GM12878 (cell line): Measurements from ENCODE around the gene BDKRB2. TPM values are rescaled to one million over a fixed set of nuclear protein-coding genes. Genes with fewer than 3 reads are reported as not detected.

Experiments
- ATAC-seq: fragments of 200-7000 bp; cut with Tn5 transposase; 3 replicates; pipeline ENCODE4 v1.9.1; 2020; ENCODE audit warnings: mild to moderate bottlenecking, moderate library complexity
- BruUV-seq: library from RNA; stranded (reverse); fragments of 400-500 nt; replicated peaks from 2 replicates; lab custom pipeline; 2021; lab: Mats Ljungman, UMichigan
- CTCF ChIA-PET: fragments of 300-600 bp; sonication (Branson Sonifier 250); formaldehyde crosslinking; extraction: SDS; loops from one replicate; lab custom pipeline; 2021; ENCODE audit warnings: inconsistent platforms; lab: Yijun Ruan, JAX
- POLR2A ChIA-PET: fragments of 350-600 bp; formaldehyde crosslinking; extraction: SDS; loops from one replicate; lab custom pipeline; 2021; ENCODE audit warnings: inconsistent platforms; lab: Charles Lee
- RAD21 ChIA-PET: fragments of 300-600 bp; sonication (Branson Sonifier 250); formaldehyde crosslinking; loops from one replicate; lab custom pipeline; 2023; ENCODE audit warnings: antibody characterized with exemption; ENCODE audit not compliant: unreplicated experiment; lab: Charles Lee
- SMC1A ChIA-PET: fragments of 300-600 bp; sonication (Branson Sonifier 250); formaldehyde crosslinking; loops from one replicate; lab custom pipeline; 2023; ENCODE audit not compliant: unreplicated experiment, uncharacterized antibody; lab: Charles Lee
- DNase-seq: peaks from one replicate; pipeline ENCODE4 v3.0.0-alpha.2; 2011; ENCODE audit warnings: low read depth, low spot score
- FAIRE-seq: peaks from 3 replicates; lab custom pipeline; 2011; peaks lifted over from hg19 to GRCh38; lab: Jason Lieb, UNC
- H2AFZ ChIP-seq: 2 replicates; pipeline ENCODE4 v1.6.0; 2011; ENCODE audit warnings: low read depth, low read length, control low read depth; ENCODE audit not compliant: control insufficient read depth
- H3K27ac ChIP-seq: 2 replicates; pipeline ENCODE4 v1.5.1; 2011; ENCODE audit warnings: control low read depth; ENCODE audit not compliant: control insufficient read depth, insufficient read depth
- H3K27me3 ChIP-seq, 2 experiments: replicated peaks in 1 of 2; 2 replicates each; pipeline versions ENCODE4 v1.6.0 to v1.6.1; 2011; ENCODE audit warnings: low read length in 1 of 2; ENCODE audit not compliant: control insufficient read depth in 2 of 2, insufficient read depth in 2 of 2
- H3K36me3 ChIP-seq, 2 experiments: 2 replicates each; pipeline ENCODE4 v1.5.1; 2011; ENCODE audit warnings: low read length in 1 of 2; ENCODE audit not compliant: control insufficient read depth in 2 of 2, insufficient read depth in 2 of 2
- H3K4me1 ChIP-seq: 2 replicates; pipeline ENCODE4 v1.6.1; 2011; ENCODE audit warnings: mild to moderate bottlenecking, low read length, moderate library complexity, mixed read lengths; ENCODE audit not compliant: control insufficient read depth, insufficient read depth
- H3K4me2 ChIP-seq: 2 replicates; pipeline ENCODE4 v1.6.0; 2011; ENCODE audit warnings: control low read depth; ENCODE audit not compliant: control insufficient read depth, insufficient read depth
- H3K4me3 ChIP-seq: fragments of 200-600 bp; sonication (generic); 2 replicates; pipeline ENCODE4 v1.5.1; 2016
- H3K79me2 ChIP-seq: 2 replicates; pipeline ENCODE4 v1.6.0; 2011; ENCODE audit warnings: low read length; ENCODE audit not compliant: control insufficient read depth, insufficient read depth
- H3K9ac ChIP-seq: 2 replicates; pipeline ENCODE4 v1.8.0; 2011; ENCODE audit warnings: low read length, control low read depth, mixed read lengths; ENCODE audit not compliant: control insufficient read depth, insufficient read depth
- H3K9me3 ChIP-seq: replicated peaks from 3 replicates; pipeline ENCODE4 v1.5.1; 2011; ENCODE audit warnings: mild to moderate bottlenecking, low read length; ENCODE audit not compliant: control insufficient read depth, insufficient read depth
- H4K20me1 ChIP-seq: 2 replicates; pipeline ENCODE4 v1.6.0; 2011; ENCODE audit not compliant: control insufficient read depth, insufficient read depth
- ATF2 ChIP-seq: IDR thresholded peaks from 2 replicates; pipeline ENCODE4 v1.6.1; 2012; ENCODE audit warnings: low read length, inconsistent platforms
- CEBPZ ChIP-seq: fragments of 150-350 bp; IDR thresholded peaks from 2 replicates; pipeline ENCODE4 v1.6.1; 2016; ENCODE audit warnings: low read depth, low read length
- IRF4 ChIP-seq: IDR thresholded peaks from 2 replicates; pipeline ENCODE4 v1.6.1; 2011; ENCODE audit warnings: low read depth, low read length
- NR2C1 ChIP-seq: fragments of 450-650 bp; IDR thresholded peaks from 2 replicates; pipeline ENCODE4 v1.6.1; 2017; ENCODE audit warnings: antibody characterized with exemption, mild to moderate bottlenecking, moderate library complexity
- SREBF2 ChIP-seq: IDR thresholded peaks from 2 replicates; pipeline ENCODE4 v1.6.1; 2012; ENCODE audit warnings: mild to moderate bottlenecking, low read length
- SUPT20H ChIP-seq: IDR thresholded peaks from 2 replicates; pipeline ENCODE4 v1.6.1; 2011; ENCODE audit warnings: low read depth, mild to moderate bottlenecking, low read length, moderate library complexity, borderline replicate concordance; ENCODE audit not compliant: control insufficient read depth
- ZBTB33 ChIP-seq: fragments of 450-650 bp; IDR thresholded peaks from 2 replicates; pipeline ENCODE4 v1.6.1; 2017; ENCODE audit warnings: mild to moderate bottlenecking
- WGBS: methylation state at CpG from one replicate; pipeline ENCODE4 v1.1.6; 2016; ENCODE audit warnings: low lambda C conversion rate; ENCODE audit not compliant: insufficient replicate concordance, insufficient coverage; ENCODE audit errors: missing lambda C conversion rate; 5-methylcytosine and 5-hydroxymethylcytosine counted together
- in situ Hi-C: fragments of 300-500 bp; cut with MboI; formaldehyde crosslinking; loops from 9 replicates; pipeline ENCODE4 v1.14.3; 2018; ENCODE audit warnings: mixed read lengths
- intact Hi-C: fragments of 100-400 bp; cut with micrococcal nuclease; formaldehyde crosslinking; loops from one replicate; pipeline ENCODE4 v1.14.2; 2022; ENCODE audit not compliant: unreplicated experiment
- polyA plus RNA-seq, 11 experiments: library from polyadenylated mRNA; depleted of rRNA in 4 of 11; unstranded in 6 of 11; stranded (reverse) in 5 of 11; fragments of >200 nt; fragmentation: Nextera tagmentation in 4 of 11; fragmentation: Illumina TruSeq in 1 of 11; extraction: Ambion mirVana in 4 of 11; extraction: Trizol in 1 of 11; gene quantifications; 1 replicate in 1 of 11; 2 replicates in 10 of 11; pipeline versions ENCODE4 v1.2.1 to v1.2.3, GENCODE V29; 2011 to 2016; ENCODE audit warnings: inconsistent platforms in 2 of 11, missing spikeins in 2 of 11, low read depth in 1 of 11
- total RNA-seq, 4 experiments: library from RNA; depleted of rRNA in 3 of 4; stranded (reverse); fragments of >200 nt in 3 of 4; fragmentation: Illumina TruSeq in 1 of 4; extraction: Trizol in 1 of 4; gene quantifications; 2 replicates each; pipeline versions ENCODE4 v1.2.1 to v1.2.3, GENCODE V29; 2013 to 2021
- TF ChIP-seq, protein P1 (sequence below): fragments of 450-650 bp; IDR thresholded peaks from 2 replicates; pipeline ENCODE4 v1.6.1; 2017; ENCODE audit warnings: mild to moderate bottlenecking, low read depth, inconsistent platforms; ENCODE audit not compliant: poor library complexity, severe bottlenecking
- TF ChIP-seq, protein P2 (sequence below): IDR thresholded peaks from 2 replicates; pipeline ENCODE4 v1.6.1; 2012; ENCODE audit warnings: improper control_type of control experiment, low read depth, low read length; ENCODE audit not compliant: insufficient replicate concordance

Gene BDKRB2
- total and polyA plus RNA-seq, 10 of the 15 experiments (the other 5 are each of a cell fraction or from before 2014, with no cell fraction given) = 0.08 TPM; not detected in 9

- no peaks in the 10 kb centered on the region for H3K79me2 ChIP-seq
- no peak overlapping the region for H3K27ac ChIP-seq
- no peak overlapping the region for H3K9ac ChIP-seq
- no peaks in the 10 kb centered on the region; the same call in 1 of the 2 replicates for H3K4me1 ChIP-seq
- ChIA-PET RAD21 (interaction anchor here (0.8 kb wide), 1 partner anchor 59 kb away, joined by 3 read pairs; no protein-coding TSS in a partner anchor), SMC1A (no interaction called here), CTCF (no interaction called here), POLR2A (no interaction called here)
- H2AFZ ChIP-seq = no peak overlapping the region
- in situ Hi-C loops = no loop called here
- H3K36me3 ChIP-seq = no peaks in the 10 kb centered on the region
- FAIRE-seq (no peak), DNase-seq (no peak), ATAC-seq (no peak)
- H3K9me3 ChIP-seq = peaks cover 2% of the 10 kb centered on the region; the same call in 1 of the 3 replicates
- no TSS peak for BruUV-seq
- H4K20me1 ChIP-seq = no peaks in the 10 kb centered on the region
- H3K4me3 ChIP-seq = no peak overlapping the region
- 51% methylated on average over 4 of the region's 4 CpGs for WGBS
- peaks cover 2 to 3% of the 10 kb centered on the region in 2 experiments; a peak in 2 of 4 replicates for H3K27me3 ChIP-seq
- intact Hi-C loops = no loop called here
- no peak overlapping the region for H3K4me2 ChIP-seq
- TF ChIP-seq SUPT20H (no peak), ATF2 (no peak), NR2C1 (no peak), ZBTB33 (no peak), CEBPZ (no peak), IRF4 (no peak), SREBF2 (no peak)
- TF ChIP-seq, protein P1, sequence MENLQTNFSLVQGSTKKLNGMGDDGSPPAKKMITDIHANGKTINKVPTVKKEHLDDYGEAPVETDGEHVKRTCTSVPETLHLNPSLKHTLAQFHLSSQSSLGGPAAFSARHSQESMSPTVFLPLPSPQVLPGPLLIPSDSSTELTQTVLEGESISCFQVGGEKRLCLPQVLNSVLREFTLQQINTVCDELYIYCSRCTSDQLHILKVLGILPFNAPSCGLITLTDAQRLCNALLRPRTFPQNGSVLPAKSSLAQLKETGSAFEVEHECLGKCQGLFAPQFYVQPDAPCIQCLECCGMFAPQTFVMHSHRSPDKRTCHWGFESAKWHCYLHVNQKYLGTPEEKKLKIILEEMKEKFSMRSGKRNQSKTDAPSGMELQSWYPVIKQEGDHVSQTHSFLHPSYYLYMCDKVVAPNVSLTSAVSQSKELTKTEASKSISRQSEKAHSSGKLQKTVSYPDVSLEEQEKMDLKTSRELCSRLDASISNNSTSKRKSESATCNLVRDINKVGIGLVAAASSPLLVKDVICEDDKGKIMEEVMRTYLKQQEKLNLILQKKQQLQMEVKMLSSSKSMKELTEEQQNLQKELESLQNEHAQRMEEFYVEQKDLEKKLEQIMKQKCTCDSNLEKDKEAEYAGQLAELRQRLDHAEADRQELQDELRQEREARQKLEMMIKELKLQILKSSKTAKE = no peak
- TF ChIP-seq, protein P2, sequence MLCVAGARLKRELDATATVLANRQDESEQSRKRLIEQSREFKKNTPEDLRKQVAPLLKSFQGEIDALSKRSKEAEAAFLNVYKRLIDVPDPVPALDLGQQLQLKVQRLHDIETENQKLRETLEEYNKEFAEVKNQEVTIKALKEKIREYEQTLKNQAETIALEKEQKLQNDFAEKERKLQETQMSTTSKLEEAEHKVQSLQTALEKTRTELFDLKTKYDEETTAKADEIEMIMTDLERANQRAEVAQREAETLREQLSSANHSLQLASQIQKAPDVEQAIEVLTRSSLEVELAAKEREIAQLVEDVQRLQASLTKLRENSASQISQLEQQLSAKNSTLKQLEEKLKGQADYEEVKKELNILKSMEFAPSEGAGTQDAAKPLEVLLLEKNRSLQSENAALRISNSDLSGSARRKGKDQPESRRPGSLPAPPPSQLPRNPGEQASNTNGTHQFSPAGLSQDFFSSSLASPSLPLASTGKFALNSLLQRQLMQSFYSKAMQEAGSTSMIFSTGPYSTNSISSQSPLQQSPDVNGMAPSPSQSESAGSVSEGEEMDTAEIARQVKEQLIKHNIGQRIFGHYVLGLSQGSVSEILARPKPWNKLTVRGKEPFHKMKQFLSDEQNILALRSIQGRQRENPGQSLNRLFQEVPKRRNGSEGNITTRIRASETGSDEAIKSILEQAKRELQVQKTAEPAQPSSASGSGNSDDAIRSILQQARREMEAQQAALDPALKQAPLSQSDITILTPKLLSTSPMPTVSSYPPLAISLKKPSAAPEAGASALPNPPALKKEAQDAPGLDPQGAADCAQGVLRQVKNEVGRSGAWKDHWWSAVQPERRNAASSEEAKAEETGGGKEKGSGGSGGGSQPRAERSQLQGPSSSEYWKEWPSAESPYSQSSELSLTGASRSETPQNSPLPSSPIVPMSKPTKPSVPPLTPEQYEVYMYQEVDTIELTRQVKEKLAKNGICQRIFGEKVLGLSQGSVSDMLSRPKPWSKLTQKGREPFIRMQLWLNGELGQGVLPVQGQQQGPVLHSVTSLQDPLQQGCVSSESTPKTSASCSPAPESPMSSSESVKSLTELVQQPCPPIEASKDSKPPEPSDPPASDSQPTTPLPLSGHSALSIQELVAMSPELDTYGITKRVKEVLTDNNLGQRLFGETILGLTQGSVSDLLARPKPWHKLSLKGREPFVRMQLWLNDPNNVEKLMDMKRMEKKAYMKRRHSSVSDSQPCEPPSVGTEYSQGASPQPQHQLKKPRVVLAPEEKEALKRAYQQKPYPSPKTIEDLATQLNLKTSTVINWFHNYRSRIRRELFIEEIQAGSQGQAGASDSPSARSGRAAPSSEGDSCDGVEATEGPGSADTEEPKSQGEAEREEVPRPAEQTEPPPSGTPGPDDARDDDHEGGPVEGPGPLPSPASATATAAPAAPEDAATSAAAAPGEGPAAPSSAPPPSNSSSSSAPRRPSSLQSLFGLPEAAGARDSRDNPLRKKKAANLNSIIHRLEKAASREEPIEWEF = no peak
These were observed 10.2 kb downstream of the BDKRB2 start for GRCh38 chr14:96214793-96215192.
